Stomach (tissue), 4 donors: Measurements from ENCODE around the gene RHOJ.

ENCODE experiments used
- CTCF ChIP-seq, 7 experiments: fragments of 450-650 bp in 4 of 7; fragments of 200-600 bp in 3 of 7; sonication (generic) in 3 of 7; IDR thresholded peaks; one replicate each; pipeline ENCODE4 v1.5.1; 2016 to 2019; ENCODE audit warnings: antibody characterized with exemption in 7 of 7, control low read depth in 2 of 7, mild to moderate bottlenecking in 1 of 7
- EP300 ChIP-seq: sonication (generic); formaldehyde crosslinking; IDR thresholded peaks from one replicate; pipeline ENCODE4 v1.6.1; 2017; ENCODE audit warnings: antibody characterized with exemption

- TF ChIP-seq CTCF (IDR thresholded peaks at IDR 0.05) (peak in 3 of 7 experiments; percentile 23 to 48 (median 34)), EP300 (no peak)
These were observed 29.5 kb upstream of the RHOJ start for GRCh38 chr14:63174760-63175191.
